Measurements from ENCODE around the gene ZNF516.

Gene ZNF516

DNA sequence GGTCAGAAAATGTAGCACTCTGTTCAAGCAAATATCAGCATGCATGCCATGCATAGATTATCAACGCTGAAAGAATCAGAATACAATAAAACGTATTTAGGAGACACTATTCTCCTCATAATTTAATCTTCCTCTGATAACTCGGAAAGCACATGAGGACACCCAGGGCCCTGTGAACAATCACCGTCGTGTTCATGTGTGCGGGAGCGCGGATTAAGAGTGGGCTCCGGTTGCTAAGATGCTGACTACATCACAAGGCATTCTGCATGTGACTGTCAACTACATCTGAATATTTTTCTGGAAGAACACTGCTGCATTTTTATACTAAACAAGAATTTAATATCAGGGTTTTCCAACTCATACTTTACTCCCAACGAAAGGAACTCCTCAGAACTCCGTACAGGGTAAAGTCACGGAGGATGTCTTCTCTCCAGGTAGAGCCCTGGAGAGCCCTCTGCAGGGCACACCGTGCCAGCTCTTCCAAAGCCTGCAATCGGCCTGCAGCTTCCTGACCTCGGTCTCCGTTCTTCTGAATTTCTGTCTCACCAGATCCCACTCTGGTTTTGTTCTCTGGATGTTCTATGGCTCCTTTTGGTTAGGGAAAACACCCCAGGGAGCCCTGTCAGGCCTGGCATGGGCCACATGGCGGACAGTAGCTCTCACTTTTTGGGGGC is 59.6 kb downstream of the ZNF516 start:
- FAIRE-seq (no peak), DNase-seq (ENCODE audit: insufficient read length, low spot score) (no peak)
- TF ChIP-seq POLR2A (IDR thresholded peaks at IDR 0.05; ENCODE audit: low read depth, low read length), result no peak

DNA sequence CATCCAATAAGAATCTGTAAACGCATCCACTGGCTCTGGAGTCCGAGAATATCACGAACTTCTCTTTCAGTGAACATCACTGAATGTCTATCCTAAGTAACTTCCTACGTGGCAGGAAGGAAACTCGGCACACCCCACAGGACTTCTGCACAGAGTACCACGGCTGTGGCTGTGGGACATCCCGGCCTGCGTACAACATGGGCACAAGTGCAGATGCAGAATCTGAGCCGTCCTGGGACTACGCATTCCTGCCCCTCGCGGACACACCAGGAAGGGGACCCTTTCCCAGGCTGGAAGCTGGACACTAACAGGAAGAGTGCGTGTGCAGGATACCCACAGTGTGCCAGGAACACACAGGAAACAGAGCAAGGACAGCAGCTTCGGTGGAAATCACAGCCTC is 60.6 kb downstream of the ZNF516 start:
- DNase-seq (ENCODE audit: insufficient read length, low spot score) (no peak), FAIRE-seq (no peak)
- TF ChIP-seq POLR2A (IDR thresholded peaks at IDR 0.05; ENCODE audit: low read depth, low read length), result no peak

DNA sequence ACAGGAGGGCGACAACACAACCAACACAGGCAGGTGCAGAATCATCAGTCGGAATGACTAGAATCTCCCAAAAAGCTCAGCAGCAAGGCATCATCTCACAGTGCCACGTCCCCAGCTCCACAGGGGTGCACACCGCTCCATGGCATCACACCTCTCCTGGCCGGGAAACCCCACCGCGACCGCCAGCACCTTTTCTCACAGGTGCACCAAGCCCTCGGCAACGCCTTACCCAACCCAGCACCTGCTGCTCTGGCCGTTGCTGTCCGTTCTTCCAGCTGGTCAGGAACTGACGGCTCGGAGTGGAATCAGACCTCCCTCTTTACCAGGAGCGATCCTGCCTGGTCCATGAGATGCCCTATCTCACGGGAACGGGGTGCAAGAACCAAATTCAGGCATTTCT is 61.3 kb downstream of the ZNF516 start:
- FAIRE-seq, result no peak
- TF ChIP-seq POLR2A (IDR thresholded peaks at IDR 0.05; ENCODE audit: low read depth, low read length), result no peak
- no peak for DNase-seq (ENCODE audit: insufficient read length, low spot score)

DNA sequence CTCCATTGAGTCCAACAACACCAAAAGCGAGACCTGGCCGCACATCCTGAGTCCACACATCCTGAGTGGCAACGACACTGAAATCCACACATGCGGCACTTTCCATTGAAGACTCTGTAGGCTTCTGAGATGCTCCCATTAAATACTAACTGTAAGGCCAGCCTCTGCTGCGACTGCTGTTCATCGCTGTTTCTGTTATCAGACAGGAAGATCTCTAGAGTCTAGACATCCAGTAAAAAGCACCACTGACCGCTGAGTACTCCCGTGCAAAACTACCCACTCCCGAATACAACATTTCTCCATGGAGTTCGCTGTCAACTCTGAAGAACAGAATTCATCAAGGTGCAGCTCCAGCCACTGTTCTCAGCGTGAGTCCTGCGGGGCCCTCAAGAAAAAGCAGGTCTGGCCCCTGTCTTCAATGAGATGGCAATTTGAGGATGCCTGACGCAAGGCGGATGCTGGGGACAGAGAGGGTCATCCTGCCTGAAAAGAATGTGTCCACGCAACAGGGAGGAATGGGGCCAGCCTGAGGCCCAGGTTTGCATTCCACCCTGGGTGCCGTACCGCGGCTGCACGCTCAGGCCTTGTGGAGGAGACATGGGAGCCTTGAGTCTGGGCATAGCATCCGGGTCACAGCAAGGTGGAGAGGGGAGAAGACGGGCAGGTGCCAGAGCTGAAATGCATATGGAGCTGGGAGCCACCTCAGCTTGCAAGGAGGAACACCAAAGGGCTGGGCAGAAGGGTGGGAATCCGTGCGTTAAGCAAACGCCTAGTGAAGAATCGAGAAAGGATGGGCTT is 61.9 kb downstream of the ZNF516 start:
- FAIRE-seq, result no peak
- TF ChIP-seq POLR2A (IDR thresholded peaks at IDR 0.05; ENCODE audit: low read depth, low read length), result no peak
- no peak for DNase-seq (ENCODE audit: insufficient read length, low spot score)

DNA sequence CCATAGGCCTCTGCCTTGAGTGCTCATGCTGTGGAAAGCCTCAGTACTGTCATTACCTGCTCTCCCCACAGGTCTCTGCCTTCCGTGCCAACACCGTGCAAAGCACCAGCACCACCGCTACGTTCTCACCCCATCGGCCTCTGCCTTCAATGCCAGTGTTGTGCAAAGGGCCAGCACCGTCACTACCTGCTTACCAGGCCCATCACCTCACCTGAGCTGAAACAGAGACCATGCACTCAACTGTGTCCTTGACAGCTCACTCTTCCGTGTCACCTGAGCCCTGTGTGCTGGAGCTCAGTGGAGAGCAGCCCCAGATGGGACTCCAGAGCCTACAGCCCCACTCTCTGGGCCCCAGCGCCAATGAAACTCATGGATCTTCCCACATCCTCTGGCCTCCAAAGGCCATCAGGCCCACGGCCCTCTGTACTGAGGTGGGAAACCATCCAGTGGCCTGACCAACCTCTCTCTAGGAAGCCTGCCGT is 62.7 kb downstream of the ZNF516 start:
- DNase-seq (ENCODE audit: insufficient read length, low spot score), result no peak
- no peak for FAIRE-seq
- TF ChIP-seq POLR2A (IDR thresholded peaks at IDR 0.05; ENCODE audit: low read depth, low read length), result no peak

DNA sequence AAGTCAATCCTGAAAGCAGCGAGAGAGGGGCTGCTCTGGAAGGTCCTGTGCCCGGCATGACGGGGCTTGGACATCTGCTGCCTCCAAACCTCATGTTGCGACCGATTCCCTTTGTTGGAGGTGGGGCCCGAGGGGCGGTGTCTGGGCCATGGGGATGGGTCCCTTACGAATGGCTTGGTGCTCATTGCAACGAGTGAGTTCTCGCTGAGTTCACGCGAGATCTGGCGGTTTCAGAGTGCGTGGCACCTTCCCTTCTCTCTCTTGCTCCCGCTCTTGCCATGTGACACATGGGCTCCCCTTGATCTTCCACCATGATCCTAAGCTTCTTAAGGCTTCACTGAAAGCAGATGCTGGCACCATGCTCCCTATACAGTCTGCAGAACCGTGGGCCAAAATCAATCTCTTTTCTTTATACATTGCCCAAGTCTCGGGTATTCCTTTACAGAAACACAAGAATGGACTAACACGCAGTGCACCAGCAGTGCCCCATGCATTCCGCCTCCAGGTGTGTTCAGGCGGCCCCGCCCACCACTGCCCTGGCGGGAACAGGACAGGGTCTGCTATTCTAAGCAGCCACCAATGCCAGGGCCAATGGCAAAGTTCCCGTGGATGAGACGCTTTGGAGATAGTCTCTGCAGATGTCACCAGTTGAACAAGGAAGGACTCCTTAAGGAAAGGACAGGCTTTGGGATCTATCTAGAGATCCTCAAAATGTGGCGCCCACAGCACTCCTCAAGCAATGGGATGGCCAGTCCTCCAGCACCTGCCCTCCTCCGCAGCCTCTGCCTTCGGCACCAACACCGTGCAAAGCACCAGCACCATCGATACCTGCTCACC is 63.4 kb downstream of the ZNF516 start:
- DNase-seq (ENCODE audit: insufficient read length, low spot score) (no peak), FAIRE-seq (no peak)
- no peak for TF ChIP-seq POLR2A (IDR thresholded peaks at IDR 0.05; ENCODE audit: low read depth, low read length)

DNA sequence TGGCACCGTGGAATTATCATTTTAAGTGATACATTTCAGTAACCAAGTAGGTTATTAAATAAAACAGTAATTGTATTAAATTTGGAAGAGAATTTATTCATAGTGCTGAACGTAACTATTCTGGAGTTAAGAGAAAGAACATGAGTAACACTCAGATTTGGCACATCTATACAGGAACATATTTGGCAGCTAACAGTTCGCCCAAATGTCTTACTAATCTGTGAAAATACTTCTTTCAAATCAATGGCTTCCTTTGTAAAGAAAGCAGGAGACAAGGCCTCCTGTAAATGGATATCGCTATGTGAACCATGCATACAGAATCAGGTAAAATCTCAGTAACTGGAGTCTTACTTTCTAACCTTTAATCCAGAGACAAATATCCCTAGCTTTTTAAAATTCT is 64.4 kb downstream of the ZNF516 start:
- no peak for DNase-seq (ENCODE audit: insufficient read length, low spot score)
- no peak for TF ChIP-seq POLR2A (IDR thresholded peaks at IDR 0.05; ENCODE audit: low read depth, low read length)
- no peak for FAIRE-seq

DNA sequence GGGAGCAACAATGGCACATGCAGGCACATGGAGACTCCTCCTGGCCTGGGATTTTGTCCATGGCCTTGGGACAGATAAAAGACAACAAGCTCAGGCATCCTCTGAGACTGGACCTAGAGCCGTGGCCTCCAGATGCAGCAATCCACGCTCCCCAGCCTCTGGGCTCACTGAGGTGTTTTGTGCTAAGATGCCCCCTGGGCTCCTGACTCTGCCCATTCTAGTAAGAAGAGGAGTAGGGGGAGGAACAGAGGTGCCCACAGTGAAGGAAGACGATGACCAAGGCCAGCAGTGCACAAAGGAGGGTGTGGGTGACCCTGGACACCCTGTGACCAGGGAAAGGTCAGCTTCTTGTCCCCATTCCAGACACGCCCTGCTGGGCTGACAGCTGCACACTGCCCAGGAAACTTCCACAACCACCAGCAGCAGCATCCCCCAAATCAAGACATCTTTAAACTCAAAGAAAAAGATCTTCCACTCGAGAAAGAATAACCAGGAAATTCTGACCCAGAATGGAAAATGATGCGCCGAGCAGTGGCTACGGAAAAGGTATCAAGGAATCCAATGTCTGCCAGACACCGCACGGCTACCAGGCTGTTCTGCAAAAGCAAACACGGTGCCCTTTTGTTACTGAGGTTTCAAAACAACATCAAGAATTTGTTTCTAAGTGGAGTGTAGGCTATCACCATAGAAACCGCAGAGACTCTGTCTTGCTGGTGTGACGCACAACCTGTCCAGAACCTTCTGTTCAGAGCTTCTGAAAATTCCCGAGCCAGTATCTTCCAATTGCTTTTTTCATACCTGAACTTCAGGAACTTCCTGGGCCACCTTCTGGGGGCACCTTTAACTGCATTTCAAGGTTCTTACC is 65.5 kb downstream of the ZNF516 start:
- no peak for TF ChIP-seq POLR2A (IDR thresholded peaks at IDR 0.05; ENCODE audit: low read depth, low read length)
- DNase-seq (ENCODE audit: insufficient read length, low spot score), result no peak
- FAIRE-seq, result no peak

DNA sequence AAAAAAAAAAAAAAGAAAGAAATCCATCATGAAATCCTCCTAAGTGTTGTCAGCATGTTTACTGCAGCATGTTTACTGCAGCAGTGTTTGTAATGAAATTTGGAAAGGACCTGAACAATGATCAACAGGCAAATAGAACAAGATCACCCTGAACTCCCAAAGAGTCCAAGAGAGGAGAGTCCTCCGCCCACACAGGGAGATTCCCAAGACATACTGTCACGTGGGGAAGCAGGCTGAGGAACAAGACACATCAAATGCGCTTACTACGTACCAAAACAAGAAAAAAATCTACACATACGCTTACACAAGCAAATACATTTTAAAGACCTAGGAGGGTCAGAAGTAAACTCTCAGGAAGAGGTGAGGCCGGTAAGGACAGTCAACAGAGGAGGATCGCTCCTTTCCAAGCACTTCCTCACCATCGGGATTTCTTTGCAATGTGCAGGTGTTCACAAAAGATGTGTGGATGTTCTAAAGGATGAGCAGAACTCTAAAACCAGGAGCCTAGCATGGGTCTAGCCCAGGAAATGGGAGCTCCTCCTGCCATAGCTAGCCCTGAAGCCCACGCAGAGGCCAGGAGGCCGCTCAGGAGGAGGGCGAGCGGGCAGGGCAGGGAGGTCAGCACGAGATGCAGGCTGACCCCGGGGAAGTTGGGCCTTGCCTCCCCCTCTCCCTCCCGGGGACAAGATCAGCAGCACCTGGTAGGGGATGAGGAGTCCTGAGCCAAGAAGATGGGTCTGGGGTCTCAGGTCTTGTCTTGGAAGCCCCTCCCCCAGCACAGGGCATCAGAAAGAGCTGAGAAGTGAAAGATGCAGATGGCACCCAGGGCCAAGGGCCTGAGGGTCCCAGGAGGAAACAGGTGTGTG is 66.4 kb downstream of the ZNF516 start:
- DNase-seq (ENCODE audit: insufficient read length, low spot score), result no peak
- no peak for TF ChIP-seq POLR2A (IDR thresholded peaks at IDR 0.05; ENCODE audit: low read depth, low read length)
- FAIRE-seq, result no peak

DNA sequence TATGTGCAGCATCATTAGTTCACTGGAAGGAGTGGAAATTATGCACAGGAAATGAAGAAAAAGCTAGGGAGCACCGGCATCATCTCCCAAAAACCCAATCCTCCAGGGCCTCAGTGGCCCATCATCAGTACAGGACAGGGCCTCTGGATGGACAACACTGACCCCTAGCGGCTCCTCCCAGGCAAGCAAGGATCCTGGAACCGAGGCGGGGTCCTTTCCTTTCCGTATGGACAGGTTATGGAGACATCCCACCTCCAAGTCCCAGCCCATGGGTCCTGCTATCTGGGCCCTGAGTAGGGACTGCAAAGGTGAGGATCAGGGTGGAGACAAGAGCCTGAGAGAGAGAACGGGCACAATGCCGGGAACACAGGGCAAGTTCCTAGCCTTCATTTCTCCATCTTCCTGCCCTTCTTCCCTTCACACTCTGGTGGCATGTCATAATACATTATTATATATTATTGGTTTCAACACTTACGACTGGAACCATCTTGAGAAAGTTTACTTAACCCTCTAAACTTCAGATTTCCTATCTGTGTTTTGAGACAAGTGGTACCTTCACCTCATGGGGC is 68.2 kb downstream of the ZNF516 start:
- DNase-seq (ENCODE audit: insufficient read length, low spot score), result no peak
- FAIRE-seq, result no peak
- no peak for TF ChIP-seq POLR2A (IDR thresholded peaks at IDR 0.05; ENCODE audit: low read depth, low read length)

DNA sequence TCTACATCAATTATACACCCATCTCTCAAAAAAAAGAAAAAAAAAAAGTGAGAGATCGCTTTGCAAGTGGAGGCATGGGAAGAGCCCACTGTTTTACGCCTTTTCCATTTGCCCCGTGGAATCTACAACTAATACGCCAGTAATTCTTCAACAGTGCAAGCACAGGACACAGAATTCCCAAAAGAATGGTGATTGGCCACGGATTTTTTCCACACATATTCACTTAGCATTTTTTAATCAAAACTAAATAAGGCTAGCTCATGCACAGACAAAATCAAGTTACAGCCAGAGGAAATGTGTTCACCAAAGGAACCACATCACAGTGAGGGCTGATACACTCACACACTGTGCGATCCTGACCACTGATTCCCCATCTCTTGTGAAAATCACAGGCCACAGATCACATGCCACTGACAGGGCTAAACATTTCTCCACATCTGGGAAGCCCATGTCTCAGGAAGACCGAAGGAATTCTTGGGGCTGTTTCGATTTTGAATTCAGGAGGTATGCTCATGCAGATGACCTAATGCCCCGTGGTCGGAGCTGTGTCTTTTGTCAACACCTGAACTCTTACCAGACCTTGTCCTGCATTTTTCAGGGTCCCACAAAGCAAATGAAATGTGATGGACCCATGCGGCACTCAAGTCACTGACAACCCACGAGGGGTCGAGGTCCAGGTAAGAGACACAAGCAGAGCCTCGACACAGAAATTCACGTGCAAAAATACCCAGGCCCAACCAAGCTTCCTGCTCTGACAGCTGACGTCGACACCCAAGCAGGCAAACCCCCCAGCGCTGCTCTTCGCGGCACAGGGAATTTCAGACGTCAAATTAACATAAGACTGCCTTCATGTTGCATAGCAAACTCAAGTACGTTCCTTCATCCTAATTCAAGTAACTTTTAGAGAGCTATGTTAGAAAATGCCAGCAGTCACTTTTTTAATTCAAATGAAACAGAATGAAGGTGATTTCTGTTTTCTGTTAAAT is 69.6 kb downstream of the ZNF516 start:
- no peak for TF ChIP-seq POLR2A (IDR thresholded peaks at IDR 0.05; ENCODE audit: low read depth, low read length)
- DNase-seq (ENCODE audit: insufficient read length, low spot score), result no peak
- no peak for FAIRE-seq

All from H54 (cell line).